Activated T-cell treated with anti-CD3 and anti-CD28 coated beads for 48 hours (primary cell): ENCODE measurements around the gene CRTAC1.
A peak's percentile ranks its signal among the peaks of the same experiment; 100 is the strongest.

Experiments
- DNase-seq: peaks from one replicate; pipeline ENCODE4 v3.0.0-alpha.2; 2020; ENCODE audit warnings: low read depth

CRTAC1 gene

DNA sequence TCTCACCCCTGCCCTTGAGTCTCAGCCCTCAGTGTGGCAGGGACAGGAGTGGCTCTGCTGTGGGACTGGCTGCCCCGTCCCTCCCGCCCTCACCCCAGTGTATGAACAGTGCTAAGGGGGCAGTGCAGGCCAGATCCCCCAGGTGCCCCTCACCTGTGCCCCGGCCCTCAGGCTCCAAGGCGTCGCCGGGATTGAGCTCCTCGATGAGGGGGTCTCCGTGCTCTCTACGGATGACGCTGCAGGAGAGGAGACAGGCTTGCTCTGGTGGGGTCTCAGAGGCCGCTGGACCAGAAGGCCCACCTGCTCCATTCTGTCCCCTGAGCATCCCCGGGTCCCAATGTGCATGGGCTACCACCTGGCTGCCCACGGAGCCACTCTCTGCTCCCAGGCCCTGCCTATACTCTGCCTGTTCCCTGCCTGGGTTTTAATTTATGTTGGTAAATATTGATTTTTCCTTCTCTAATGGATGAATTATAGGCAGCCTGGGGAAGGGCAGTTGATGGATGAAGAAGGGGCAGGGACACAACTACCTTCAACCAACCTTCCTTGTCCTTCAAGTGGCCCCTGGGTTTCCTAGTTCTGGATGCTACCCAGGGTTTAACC lies 133.6 kb downstream of the CRTAC1 start:
- no peak for DNase-seq

DNA sequence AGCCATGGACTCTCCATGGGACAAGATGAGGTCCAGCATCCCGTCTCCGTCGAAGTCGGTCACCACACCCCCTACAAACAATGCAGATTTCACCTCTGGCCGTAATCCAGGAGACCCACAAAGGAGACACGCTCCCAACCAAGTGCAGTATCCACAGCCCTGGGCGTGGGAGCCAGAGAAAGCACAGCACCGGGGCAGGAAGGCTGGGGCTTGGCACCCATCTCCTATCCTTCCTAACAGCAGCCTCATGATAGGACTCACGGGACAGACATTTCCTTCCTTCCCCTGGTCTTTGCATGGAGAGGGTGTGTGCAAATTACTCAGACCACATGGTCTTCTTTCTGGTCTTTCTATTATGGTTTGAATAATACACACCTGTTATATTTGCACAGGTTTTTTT lies 134.5 kb downstream of the CRTAC1 start:
- DNase-seq: no peak

DNA sequence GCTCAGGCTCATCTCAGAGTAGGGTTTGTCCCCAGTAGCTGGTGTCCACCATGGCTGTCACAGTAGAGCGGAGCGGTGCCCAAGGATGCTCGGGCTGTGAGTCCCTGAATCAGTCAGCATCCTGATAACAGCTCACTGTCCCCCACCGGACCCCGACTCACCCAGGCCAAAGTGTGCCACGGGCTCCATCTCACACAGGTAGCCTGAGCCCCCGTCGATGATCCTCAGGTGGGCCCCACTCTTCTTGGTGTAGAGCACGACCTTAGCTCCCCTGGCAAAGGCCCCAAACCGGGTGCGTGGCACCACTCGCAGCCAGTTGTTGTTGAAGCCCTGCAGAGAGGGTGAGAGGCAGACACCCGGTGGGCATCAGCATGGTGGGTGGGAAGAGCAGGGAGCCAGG lies 135.3 kb downstream of the CRTAC1 start:
- no peak for DNase-seq

DNA sequence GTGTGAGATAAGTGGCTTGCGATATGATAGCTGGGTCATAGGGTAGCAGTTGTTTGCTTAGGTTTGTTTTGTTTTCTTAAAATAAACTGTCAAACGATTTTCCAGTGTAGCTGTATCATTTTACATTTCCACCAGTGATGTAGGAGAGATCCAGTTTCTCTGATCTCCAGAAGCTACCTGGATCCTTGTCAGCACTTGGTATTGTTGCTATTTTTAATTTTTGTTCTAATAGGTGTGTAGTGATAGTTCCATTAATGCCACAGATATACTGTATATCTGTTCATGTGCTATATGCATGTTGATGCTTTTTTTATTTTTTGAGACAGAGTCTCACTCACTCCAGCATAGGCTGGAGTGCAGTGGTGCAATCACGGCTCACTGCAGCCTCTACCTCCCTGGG lies 136.3 kb downstream of the CRTAC1 start:
- DNase-seq: no peak

DNA sequence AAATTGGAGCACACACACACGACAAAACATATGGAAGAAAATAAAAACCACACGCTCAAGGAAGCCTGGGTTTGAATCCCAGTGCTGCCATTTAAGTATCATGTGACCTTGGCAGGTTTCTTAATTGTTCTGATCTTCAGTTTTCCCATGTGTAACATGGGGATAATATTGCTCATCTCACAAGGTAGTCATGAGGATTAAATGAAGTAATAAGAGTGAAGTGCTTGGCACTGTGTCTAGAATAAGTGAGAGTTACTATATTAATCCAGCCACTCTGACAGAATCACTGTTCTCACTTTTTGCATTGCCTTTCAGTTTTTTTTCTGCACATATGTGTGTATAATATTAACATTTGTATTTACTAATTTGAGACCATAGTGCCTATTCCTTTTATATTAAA lies 137.5 kb downstream of the CRTAC1 start:
- no peak for DNase-seq

DNA sequence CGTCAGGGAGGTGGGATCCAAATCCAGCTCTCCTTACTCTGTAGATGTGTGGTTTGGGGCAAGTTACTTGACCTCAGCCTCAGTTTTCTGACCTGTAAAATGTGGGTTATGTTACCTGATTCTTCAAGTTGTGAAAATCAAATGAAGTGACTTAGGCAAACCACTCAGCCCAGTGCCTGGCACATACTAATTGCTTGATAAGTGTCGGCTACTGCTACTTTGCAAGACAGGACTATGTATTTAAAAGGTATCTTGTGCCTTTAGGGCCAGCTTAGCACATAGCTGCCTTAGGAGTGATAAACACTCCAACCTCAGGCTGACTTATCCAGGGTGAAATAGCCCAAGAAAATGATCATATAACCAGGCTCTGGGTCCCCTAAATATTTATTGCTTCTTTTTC lies 137.9 kb downstream of the CRTAC1 start:
- no peak for DNase-seq

DNA sequence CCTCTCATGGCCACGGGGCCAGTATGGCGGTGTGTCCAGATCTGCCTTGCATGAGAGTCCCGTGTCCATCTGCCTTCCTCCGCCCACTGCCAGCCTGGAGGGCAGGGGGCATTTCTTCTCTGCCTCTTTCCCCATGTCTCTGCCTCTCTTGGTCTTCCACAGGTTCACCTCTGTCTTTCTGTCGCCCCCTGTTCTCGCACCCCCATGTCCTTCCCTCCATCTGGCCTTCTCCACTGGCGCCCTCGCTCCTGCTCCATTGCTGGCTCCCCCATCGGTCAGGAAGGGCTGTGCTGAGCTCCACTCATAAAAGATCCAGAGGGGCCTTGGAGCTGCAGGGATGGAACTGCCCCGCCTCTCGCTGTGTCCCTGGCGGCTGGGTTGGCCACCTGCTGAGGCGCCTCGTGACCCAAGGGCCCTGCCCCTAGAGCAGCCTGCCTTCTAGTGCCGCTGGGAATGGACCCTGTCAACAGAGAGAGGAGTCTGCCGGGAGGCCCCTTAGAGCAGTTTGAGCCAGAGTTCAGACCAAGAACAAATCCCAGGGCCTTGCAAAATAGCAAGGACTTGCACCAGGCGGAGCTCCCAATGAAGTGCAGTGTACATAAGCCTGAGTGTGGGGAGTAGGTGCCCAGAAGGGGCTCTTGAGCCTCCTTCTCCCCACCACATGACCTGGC lies 138.8 kb downstream of the CRTAC1 start:
- no peak for DNase-seq

DNA sequence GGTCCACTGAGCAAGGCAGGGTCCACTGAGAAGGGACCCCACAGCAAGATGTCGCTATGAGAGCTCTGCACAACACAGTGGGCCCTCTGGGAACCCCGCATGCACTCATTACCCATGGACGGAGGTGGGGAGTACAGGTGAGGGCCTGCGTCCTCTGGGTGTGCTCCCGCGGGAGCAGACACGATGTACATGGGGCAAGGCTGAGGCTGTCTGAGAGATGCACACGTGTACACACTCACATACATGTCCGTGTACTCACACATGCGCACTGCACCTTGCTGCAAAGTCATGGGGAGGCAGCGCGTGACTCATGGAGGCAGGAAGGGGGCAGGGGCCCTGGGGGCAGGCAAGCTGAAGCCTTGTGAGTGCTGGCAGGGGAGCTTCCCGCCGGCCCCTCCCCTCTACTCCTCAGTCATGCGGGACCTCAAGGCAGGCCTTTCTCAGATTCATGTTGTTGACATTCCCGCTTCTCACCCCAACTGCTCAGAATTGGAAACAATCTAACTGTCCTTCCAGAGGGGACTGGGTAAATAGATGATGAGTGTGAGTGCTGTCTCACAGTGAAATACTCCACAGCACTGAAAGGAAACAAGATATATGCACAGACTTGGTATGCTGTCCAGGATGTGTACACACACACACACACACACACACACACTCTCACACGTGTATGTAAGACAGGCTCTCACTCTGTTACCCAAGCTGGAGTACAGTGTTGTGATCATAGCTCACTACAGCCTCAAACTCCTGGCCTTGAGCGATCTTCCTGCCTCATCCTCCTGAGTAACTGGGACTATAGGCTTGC lies 140.8 kb downstream of the CRTAC1 start:
- peak; percentile 8 for DNase-seq

DNA sequence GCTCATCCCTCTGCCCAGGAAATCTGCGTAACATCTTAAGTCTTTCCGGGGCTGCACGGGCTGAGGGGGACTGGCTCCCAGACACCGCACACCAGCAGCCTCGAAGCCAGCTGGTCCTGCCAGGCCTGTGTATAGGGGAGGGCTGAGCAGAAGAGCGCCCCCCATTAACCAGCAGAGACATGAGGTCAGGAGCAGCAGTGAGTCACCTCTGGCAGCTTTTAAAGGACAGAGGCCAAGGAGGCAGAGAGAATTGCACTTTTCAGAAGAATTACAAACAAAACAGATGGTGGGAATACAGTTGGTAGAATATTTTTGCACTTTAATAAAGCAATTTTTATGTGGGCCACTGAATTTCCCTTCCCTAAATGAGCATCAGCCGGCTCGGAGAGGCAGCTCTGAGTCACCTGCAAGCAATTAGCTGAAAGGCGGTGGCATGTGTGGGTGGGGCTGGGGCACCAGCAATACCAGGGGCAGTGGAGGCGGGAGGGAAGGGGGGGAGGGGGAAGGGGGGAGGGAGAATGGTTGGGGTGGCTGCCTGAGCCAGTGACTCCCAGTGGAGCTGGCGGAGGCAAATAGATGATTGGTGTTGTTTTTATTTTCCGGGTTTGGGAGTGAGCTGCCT lies 141.7 kb downstream of the CRTAC1 start:
- DNase-seq: no peak

DNA sequence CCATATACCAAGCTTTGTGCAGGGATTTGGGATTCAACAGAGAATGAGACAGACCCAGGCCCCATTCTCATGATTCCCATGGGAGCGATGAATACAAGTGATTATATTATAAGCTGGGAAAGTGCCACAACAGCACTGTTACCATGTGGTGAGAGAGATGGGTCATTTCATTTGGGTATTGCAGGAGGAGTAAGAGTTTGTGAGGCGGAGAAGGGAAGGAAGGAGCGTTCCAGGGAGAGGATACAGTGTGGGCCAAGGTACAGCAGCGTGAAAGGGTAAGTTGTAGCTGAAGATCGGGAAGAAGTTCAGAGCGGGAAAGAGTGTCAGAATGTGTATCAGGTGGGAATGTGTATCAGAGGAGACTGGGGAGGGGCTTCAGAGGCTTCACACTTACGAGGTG lies 142.3 kb downstream of the CRTAC1 start:
- DNase-seq: no peak

DNA sequence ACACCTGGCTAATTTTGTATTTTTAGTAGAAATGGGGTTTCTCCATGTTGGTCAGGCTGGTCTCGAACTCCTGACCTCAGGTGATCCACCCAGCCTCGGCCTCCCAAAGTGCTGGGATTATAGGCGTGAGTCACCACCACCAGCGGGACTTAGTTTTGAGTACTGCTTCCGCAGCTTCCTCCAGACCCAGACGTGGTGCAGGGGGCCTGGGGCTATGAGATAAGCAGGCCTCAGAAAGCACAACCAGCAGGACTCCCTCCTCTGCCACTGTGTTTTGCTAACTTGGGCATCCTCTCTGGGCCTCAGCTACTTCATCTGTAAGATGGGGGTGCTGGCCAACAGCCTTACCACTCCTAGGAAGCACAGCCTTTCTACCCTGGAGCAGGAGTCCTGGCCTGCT lies 143.0 kb downstream of the CRTAC1 start:
- no peak for DNase-seq

DNA sequence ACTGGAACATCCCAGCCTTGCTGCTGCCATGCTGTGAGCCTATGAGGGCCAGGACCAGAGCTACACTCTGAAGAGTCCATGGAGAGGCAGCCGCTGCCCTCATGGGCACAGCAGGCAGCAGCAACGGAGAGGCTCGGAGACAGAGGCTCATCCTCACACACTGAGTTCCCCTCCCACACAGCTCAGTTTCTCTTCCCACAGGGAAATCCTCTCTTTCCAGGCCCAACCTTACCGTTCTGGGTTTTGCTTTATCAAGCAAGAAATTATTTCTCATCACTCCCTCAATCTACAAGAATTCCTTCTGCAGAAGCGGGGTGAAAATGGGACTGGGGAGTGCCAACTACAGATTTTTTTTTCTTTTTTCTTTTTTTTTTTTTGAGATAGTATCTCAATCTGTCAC lies 144.1 kb downstream of the CRTAC1 start:
- no peak for DNase-seq

DNA sequence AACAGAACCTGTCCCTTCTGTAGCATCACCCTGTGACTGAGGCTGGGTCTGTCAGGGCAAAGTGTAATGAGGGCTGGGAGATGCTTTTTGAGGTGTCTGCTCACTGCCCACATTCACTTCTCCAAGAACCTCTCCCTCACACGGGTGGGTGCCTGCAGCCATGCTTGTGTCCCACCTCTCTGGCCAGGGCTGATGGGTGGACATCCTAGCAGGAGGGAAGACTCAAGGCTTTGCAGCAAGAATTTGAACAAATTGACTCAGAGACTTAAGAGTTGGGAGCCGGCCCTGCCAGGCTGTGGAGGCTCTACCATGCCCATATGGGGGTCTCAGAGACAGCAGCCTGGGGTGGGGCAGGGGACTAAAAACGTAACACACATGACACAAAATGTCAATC lies 147.3 kb downstream of the CRTAC1 start:
- DNase-seq: no peak

DNA sequence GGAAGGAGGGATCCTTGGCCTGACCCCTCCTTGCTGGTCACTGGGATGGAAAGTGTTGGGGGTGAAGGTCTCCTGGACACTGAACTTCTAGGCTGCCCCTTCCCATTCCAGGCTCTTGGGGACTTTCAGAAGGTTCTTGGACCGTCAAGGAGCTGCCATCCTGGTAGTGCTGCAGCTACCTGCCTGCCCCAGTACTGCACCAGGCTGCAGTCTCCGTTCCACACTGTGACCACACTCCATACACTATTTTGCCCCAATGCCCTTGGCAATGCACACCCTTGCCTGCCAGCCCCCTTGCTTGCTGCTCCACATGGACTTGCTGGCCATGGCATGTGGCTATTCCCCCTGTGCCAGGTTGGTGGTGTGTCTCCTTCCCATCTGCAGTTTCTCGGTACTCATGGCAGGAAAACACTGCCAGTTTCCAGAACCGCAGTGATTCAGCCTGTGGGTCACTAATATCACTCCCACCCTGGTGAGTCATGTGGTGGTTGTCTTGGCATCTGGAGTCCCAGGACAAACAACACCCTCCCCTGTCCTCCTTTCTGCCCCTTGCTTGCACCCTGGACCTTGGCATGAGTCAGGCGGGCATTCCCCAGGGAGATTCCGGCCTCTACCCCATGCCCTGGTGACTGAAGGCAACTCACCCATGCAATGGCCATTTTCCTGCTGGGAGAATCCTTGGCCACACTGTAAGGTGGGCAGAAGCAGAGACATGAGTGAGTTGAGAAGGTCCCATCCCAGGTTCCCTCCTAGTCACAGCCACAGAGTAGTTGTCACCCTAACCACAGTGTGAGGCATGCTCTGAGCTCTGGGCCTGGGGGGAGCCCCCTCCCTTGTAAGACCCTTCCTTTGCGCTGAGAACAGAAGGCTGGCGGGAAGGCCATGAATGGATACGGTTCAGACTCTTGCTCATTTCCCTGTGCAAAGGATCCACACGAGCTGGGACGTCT lies 148.0 kb downstream of the CRTAC1 start:
- DNase-seq: peak; percentile 20

DNA sequence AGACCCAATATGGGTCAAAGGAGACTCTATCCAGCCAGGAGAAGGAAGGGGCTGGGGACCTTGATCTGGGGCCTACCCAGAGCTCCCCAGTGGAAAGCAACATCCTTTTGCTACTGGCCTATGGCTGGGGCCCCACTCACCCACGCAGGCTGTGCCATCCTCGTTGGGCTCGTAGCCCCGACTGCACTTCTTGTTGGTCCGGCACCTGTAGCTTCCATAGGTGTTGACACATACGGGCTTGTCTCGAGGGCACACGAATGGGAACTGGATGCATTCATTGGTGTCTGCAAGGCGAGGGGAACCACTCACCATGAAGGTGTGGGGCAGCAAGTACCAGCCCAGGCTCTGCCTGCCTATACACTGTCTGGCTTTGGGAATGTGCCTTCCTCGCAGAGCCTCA lies 150.3 kb downstream of the CRTAC1 start:
- DNase-seq: no peak

DNA sequence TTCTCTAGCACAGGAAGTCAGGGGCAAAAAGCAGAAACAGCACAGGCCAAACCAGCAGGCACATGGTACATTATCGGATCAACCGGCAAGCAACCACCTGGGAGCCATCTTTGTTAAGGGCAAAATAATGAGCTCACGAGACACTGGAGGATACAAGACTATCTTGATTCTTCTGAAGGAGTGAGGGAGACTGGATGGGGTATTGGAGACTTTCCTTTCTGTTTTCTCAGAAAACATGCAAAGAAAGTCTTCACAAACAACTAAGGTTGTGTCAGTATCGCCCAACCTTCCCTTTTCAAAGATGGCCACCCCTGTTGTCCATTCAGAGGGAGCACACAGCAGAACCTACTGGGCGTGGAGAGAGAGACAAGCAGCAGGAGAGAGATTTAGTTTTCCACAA lies 151.2 kb downstream of the CRTAC1 start:
- no peak for DNase-seq

DNA sequence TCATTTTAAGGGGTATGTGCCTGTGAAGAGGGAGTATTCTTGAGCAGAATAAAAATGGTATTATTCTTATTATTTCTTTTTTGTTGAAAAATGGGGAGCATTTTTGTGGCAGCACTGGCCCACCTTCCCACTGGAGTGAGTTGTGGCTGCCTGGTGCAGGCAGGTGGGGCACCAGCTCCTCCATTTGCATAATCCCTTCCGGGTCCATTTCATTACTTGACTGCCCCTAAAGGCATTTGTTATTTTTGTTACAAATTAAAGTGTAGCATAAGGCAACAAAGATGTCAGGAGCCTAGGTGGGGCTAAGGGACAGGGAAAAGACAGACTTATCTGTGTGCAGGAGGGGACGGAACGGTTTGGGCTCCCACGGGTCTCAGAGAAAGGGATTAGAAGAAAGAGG lies 154.0 kb downstream of the CRTAC1 start:
- no peak for DNase-seq

DNA sequence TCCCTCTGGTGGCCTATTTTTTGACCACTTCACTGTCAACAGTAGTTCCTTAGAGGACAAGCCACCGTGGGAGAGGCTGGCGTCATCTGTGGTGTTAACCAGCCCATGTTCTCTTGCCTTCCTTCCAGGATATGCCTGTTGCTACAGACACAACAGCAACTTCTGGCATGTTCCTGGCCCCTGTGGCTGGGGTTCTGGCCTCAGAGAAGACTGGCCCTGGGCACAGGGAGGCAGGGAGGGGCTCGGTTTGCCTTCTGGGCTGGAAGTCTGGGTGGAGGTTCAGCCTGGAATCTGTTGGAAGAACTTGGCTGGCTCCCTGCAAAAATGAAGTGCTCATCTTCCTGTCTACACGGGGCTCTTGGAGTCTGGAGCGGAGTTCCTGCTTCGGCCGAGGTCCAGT lies 155.0 kb downstream of the CRTAC1 start:
- no peak for DNase-seq

DNA sequence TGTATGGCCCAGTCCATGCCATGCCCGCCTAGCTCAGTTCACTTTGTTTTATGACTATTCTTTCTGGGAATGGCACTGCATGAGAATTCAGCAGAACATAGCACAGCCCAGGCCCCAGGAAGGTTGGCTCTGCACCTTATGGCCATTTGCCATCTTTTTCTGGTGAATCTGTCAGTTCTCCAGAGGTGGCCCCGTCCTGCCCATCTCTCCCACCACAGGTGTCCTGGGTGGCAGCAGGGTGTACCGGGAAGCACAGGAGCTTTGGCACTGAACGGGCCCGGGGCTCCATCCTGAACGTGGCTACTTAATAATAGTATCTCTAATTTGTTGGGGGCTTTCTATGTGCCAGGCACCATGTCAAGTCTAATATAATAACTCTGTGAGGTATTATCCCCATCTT lies 156.1 kb downstream of the CRTAC1 start:
- no peak for DNase-seq

DNA sequence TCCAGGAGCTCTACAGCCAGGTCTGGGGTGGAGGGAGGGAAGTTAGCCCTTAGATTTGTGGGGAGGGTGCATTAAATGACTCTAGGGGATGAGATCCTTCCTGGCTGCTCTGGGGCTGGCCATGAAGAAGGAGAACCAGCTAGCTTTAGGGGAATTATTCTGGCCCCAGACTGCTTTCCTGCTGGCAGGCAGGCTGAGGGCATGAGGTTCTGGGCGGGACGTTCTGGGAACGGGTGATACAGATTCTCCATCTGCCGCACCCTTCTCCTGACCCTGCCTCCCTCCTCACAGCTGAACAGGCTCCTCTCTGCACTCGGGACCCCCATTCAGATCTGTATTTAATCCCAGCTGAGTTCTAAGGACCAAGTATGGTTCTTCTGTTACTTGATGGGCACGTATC lies 156.9 kb downstream of the CRTAC1 start:
- no peak for DNase-seq

DNA sequence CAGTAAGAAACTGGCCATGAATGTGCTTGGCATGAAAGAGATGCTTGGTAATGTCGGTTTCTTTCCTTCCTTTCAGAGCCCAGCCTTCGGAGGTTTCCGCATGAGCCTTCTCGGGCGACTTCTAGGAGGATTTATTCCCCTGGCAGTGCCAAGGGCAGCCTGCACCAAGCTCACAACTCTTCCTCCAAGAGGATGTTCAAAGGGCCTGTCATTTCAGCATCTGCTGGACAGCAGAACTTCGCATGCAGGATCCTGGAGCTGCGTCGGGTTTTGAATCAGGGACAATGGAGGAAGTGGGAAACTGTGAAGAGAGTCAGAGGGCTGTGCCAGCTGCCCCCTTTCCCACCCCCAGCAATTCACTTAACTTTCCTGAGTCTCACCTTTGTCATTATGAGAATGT lies 159.4 kb downstream of the CRTAC1 start:
- DNase-seq: no peak
